HepG2 (cell line): ENCODE measurements around the gene DNAJA3. TPM values are rescaled to one million over a fixed set of nuclear protein-coding genes. Genes with fewer than 3 reads are reported as not detected.

Experiments used
- AGO1 ChIP-seq: fragments of 200-400 bp; formaldehyde crosslinking; IDR thresholded peaks from 2 replicates; pipeline ENCODE4 v1.6.1; 2017; ENCODE audit warnings: mild to moderate bottlenecking, low read depth, low read length, moderate library complexity; ENCODE audit not compliant: poor library complexity, severe bottlenecking
- AGO2 ChIP-seq: fragments of 200-400 bp; formaldehyde crosslinking; optimal IDR thresholded peaks from 2 replicates; pipeline ENCODE3; 2017; ENCODE audit warnings: mild to moderate bottlenecking, low read depth, low read length, moderate library complexity
- CENPX ChIP-seq: sonication (generic); formaldehyde crosslinking; IDR thresholded peaks from 2 replicates; pipeline ENCODE4 v1.9.0; 2021; ENCODE audit warnings: mild to moderate bottlenecking, missing genetic modification reagents, moderate library complexity
- ELF4 ChIP-seq: sonication (generic); formaldehyde crosslinking; IDR thresholded peaks from 2 replicates; pipeline ENCODE4 v1.5.0; 2020; ENCODE audit warnings: missing genetic modification reagents, mild to moderate bottlenecking, moderate library complexity, borderline replicate concordance
- HNF4A ChIP-seq: sonication (generic); formaldehyde crosslinking; IDR thresholded peaks from 2 replicates; pipeline ENCODE4 v1.4.0; 2020; ENCODE audit warnings: missing genetic modification reagents
- MED13 ChIP-seq: sonication (generic); formaldehyde crosslinking; IDR thresholded peaks from 2 replicates; pipeline ENCODE4 v1.5.0; 2020; ENCODE audit warnings: missing genetic modification reagents
- RAD21 ChIP-seq: fragments of 450-650 bp; formaldehyde crosslinking; IDR thresholded peaks from 2 replicates; pipeline ENCODE4 v1.5.0; 2020; ENCODE audit warnings: mild to moderate bottlenecking
- SALL2 ChIP-seq: sonication (generic); formaldehyde crosslinking; IDR thresholded peaks from 2 replicates; pipeline ENCODE4 v1.8.1; 2023; ENCODE audit warnings: mild to moderate bottlenecking, missing genetic modification reagents, inconsistent platforms
- SRY ChIP-seq: sonication (generic); formaldehyde crosslinking; IDR thresholded peaks from 2 replicates; pipeline ENCODE4 v1.8.0; 2022; ENCODE audit warnings: mild to moderate bottlenecking, missing genetic modification reagents
- TCF12 ChIP-seq, 2 experiments: fragments of 450-650 bp in 1 of 2; sonication (generic) in 1 of 2; formaldehyde crosslinking in 1 of 2; IDR thresholded peaks; 2 replicates each; pipeline versions ENCODE4 v1.6.1 to v1.8.0; 2017 to 2022; ENCODE audit warnings: antibody characterized with exemption in 1 of 2, mild to moderate bottlenecking in 1 of 2, missing genetic modification reagents in 1 of 2, moderate library complexity in 1 of 2
- TEF ChIP-seq: sonication (generic); formaldehyde crosslinking; IDR thresholded peaks from 2 replicates; pipeline ENCODE4 v1.5.0; 2020; ENCODE audit warnings: missing genetic modification reagents
- THRA ChIP-seq: sonication (generic); formaldehyde crosslinking; IDR thresholded peaks from 2 replicates; pipeline ENCODE4 v1.4.0; 2020; ENCODE audit warnings: missing genetic modification reagents, borderline replicate concordance
- U2AF1 ChIP-seq: fragments of 200-400 bp; formaldehyde crosslinking; optimal IDR thresholded peaks from 2 replicates; pipeline ENCODE3; 2017; ENCODE audit warnings: mild to moderate bottlenecking, low read depth, low read length
- ZNF230 ChIP-seq: sonication (generic); formaldehyde crosslinking; IDR thresholded peaks from 2 replicates; pipeline ENCODE4 v1.4.0; 2020; ENCODE audit warnings: mild to moderate bottlenecking, missing genetic modification reagents
- ZNF3 ChIP-seq: IDR thresholded peaks from 2 replicates; pipeline ENCODE4 v1.7.0; 2017; ENCODE audit warnings: inconsistent platforms
- ZNF556 ChIP-seq: sonication (generic); formaldehyde crosslinking; IDR thresholded peaks from 2 replicates; pipeline ENCODE4 v1.4.0; 2020; ENCODE audit warnings: mild to moderate bottlenecking, missing genetic modification reagents, borderline replicate concordance
- ZNF562 ChIP-seq: sonication (generic); formaldehyde crosslinking; IDR thresholded peaks from 2 replicates; pipeline ENCODE4 v1.8.0; 2022; ENCODE audit warnings: missing genetic modification reagents, borderline replicate concordance
- ZNF691 ChIP-seq: sonication (generic); formaldehyde crosslinking; IDR thresholded peaks from 2 replicates; pipeline ENCODE4 v1.4.0; 2020; ENCODE audit warnings: missing genetic modification reagents, low read depth, mild to moderate bottlenecking, borderline replicate concordance
- ZNF740 ChIP-seq: sonication (generic); formaldehyde crosslinking; IDR thresholded peaks from 2 replicates; pipeline ENCODE4 v1.4.0; 2020; ENCODE audit warnings: missing genetic modification reagents
- ZNF800 ChIP-seq: sonication (generic); formaldehyde crosslinking; IDR thresholded peaks from 2 replicates; pipeline ENCODE4 v1.4.0; 2020; ENCODE audit warnings: missing genetic modification reagents
- polyA plus RNA-seq, 8 experiments: library from polyadenylated mRNA; depleted of rRNA in 3 of 8; stranded (reverse) in 7 of 8; unstranded in 1 of 8; fragments of >200 nt; fragmentation: Illumina TruSeq in 4 of 8; extraction: Trizol in 4 of 8; gene quantifications; 2 replicates each; pipeline versions ENCODE4 v1.2.1 to v1.2.3, GENCODE V29; 2011 to 2016; ENCODE audit warnings: low read depth in 4 of 8, missing spikeins in 1 of 8, mixed read lengths in 1 of 8; ENCODE audit not compliant: insufficient read depth in 1 of 8
- total RNA-seq, 5 experiments: library from RNA; depleted of rRNA; stranded (reverse); fragments of >200 nt; fragmentation: Illumina TruSeq; extraction: Trizol; gene quantifications; 2 replicates each; pipeline ENCODE4 v1.2.3, GENCODE V29; 2016; ENCODE audit warnings: low read depth in 1 of 5
- TF ChIP-seq, protein P1 (sequence below): sonication (generic); formaldehyde crosslinking; IDR thresholded peaks from 2 replicates; pipeline ENCODE4 v1.4.0; 2020; ENCODE audit warnings: mild to moderate bottlenecking, low read depth, missing genetic modification reagents

DNAJA3 gene
- total and polyA plus RNA-seq, 2 of the 13 experiments (the other 11 are each of a cell fraction or from before 2014, with no cell fraction given) = 77.0 to 83.3 TPM

- TF ChIP-seq ZNF800 (CRISPR knock-in tag) = 0 out of 2 replicates have a peak, but pooled peaks have one; percentile 39
- TF ChIP-seq, protein P1, sequence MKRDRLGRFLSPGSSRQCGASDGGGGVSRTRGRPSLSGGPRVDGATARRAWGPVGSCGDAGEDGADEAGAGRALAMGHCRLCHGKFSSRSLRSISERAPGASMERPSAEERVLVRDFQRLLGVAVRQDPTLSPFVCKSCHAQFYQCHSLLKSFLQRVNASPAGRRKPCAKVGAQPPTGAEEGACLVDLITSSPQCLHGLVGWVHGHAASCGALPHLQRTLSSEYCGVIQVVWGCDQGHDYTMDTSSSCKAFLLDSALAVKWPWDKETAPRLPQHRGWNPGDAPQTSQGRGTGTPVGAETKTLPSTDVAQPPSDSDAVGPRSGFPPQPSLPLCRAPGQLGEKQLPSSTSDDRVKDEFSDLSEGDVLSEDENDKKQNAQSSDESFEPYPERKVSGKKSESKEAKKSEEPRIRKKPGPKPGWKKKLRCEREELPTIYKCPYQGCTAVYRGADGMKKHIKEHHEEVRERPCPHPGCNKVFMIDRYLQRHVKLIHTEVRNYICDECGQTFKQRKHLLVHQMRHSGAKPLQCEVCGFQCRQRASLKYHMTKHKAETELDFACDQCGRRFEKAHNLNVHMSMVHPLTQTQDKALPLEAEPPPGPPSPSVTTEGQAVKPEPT = 0 out of 2 replicates have a peak, but pooled peaks have one; percentile 44
- TF ChIP-seq TEF (CRISPR knock-in tag) = no peak; the same call in 1 of the 2 replicates
- TF ChIP-seq ZNF230 (CRISPR knock-in tag) = peak; percentile 76; the same call in 1 of the 2 replicates
- 0 out of 2 replicates have a peak, but pooled peaks have one; percentile 52 for TF ChIP-seq SALL2 (CRISPR knock-in tag)
- peak; percentile 94 for TF ChIP-seq THRA (CRISPR knock-in tag)
- TF ChIP-seq RAD21 (CRISPR knock-in tag) = peak; percentile 48; the same call in 1 of the 2 replicates
- peak; percentile 25 for TF ChIP-seq U2AF1
- TF ChIP-seq MED13 (CRISPR knock-in tag) = 0 out of 2 replicates have a peak, but pooled peaks have one; percentile 58
- TF ChIP-seq ZNF740 (CRISPR knock-in tag) = peak; percentile 86
- TF ChIP-seq ZNF3 (CRISPR knock-in tag) = no peak
- peak; percentile 80 for TF ChIP-seq AGO1
- TF ChIP-seq ELF4 (CRISPR knock-in tag) = 0 out of 2 replicates have a peak, but pooled peaks have one; percentile 66
- no peak for TF ChIP-seq ZNF562 (CRISPR knock-in tag)
- peak; percentile 79 for TF ChIP-seq ZNF556 (CRISPR knock-in tag)
- TF ChIP-seq AGO2 = peak; percentile 71
- 0 out of 2 replicates have a peak, but pooled peaks have one; percentile 35 for TF ChIP-seq SRY (CRISPR knock-in tag)
- peak; percentile 82; the same call in 1 of the 2 replicates for TF ChIP-seq ZNF691 (CRISPR knock-in tag)
- no peak for TF ChIP-seq CENPX (CRISPR knock-in tag)
- TF ChIP-seq TCF12 (IDR thresholded peaks at IDR 0.05) = no peak
- no peak; the same call in 1 of the 2 replicates for TF ChIP-seq TCF12 (CRISPR knock-in tag; IDR thresholded peaks at IDR 0.05)
- TF ChIP-seq HNF4A (CRISPR knock-in tag) = peak; percentile 89
Measured at GRCh38 chr16:4461250-4462085, 35.8 kb downstream of the DNAJA3 start (continued).
